Thoracic aorta (tissue), 2 donors: ENCODE data around the gene CLCA2. TPM values are rescaled to one million over a fixed set of nuclear protein-coding genes. Genes with fewer than 3 reads are reported as not detected.

Source experiments
- ATAC-seq: fragments of 150-250 bp; one replicate; pipeline ENCODE4 v1.8.0; 2017; ENCODE audit warnings: low read depth; ENCODE audit not compliant: insufficient number of reproducible peaks, low FRiP score
- DNase-seq: peaks from one replicate; pipeline ENCODE4 v3.0.0-alpha.2; 2020; ENCODE audit warnings: low spot score
- H3K27ac ChIP-seq, 2 donors: fragments of 200-600 bp; sonication (generic); 1 replicate in 1 of 2; 2 replicates in 1 of 2; pipeline ENCODE4 v1.5.1; 2016; ENCODE audit warnings: mild to moderate bottlenecking in 2 of 2, moderate library complexity in 2 of 2
- H3K27me3 ChIP-seq: fragments of 200-600 bp; sonication (generic); replicated peaks from 2 replicates; pipeline ENCODE4 v1.6.0; 2016; ENCODE audit warnings: mild to moderate bottlenecking; ENCODE audit not compliant: insufficient read depth
- H3K36me3 ChIP-seq: fragments of 200-600 bp; sonication (generic); one replicate; pipeline ENCODE4 v1.5.1; 2016
- H3K4me1 ChIP-seq, 2 donors: fragments of 200-600 bp; sonication (generic); 1 replicate in 1 of 2; 2 replicates in 1 of 2; pipeline versions ENCODE4 v1.5.1 to v1.6.0; 2016; ENCODE audit warnings: low read depth in 2 of 2, mild to moderate bottlenecking in 1 of 2; ENCODE audit not compliant: control insufficient read depth in 1 of 2
- H3K4me3 ChIP-seq: fragments of 200-600 bp; sonication (generic); 2 replicates; pipeline ENCODE4 v1.5.1; 2016; ENCODE audit warnings: mild to moderate bottlenecking
- H3K9me3 ChIP-seq: fragments of 200-600 bp; sonication (generic); 2 replicates; pipeline ENCODE4 v1.5.1; 2016
- CTCF ChIP-seq: fragments of 200-600 bp; sonication (generic); IDR thresholded peaks from one replicate; pipeline ENCODE4 v1.5.1; 2019; ENCODE audit warnings: antibody characterized with exemption
- total RNA-seq, 2 donors: library from RNA; depleted of rRNA; stranded (reverse); fragments of >200 nt; gene quantifications; one replicate each; pipeline versions ENCODE4 v1.1.0 to v1.2.3, GENCODE V29; 2016

CLCA2 gene
- total RNA-seq, 2 donors from 2014 or later: 0.28 TPM; not detected in 1

GRCh38 chr1:86502721-86503405 is 78.9 kb downstream of the CLCA2 start:
- ATAC-seq: no peak

GRCh38 chr1:86503406-86504136 is 79.6 kb downstream of the CLCA2 start:
- Histone ChIP-seq H3K36me3 (no peaks in the 10 kb centered on the region), H3K27me3 (no peaks in the 10 kb centered on the region), H3K27ac (peak overlapping the region in 1 of 2 donors; percentile 31), H3K4me1 (peaks cover 7 to 10% of the 10 kb centered on the region in 2 donors), H3K9me3 (no peaks in the 10 kb centered on the region), H3K4me3 (peak overlapping the region; percentile 66)
- ATAC-seq (no peak), DNase-seq (no peak)
- TF ChIP-seq CTCF: no peak

More at GRCh38 chr1:86502721-86503405, 78.9 kb downstream of the CLCA2 start:
- Histone ChIP-seq H3K36me3 (no peaks in the 10 kb centered on the region), H3K27me3 (no peaks in the 10 kb centered on the region), H3K9me3 (no peaks in the 10 kb centered on the region), H3K27ac (peak overlapping the region in 1 of 2 donors; percentile 21), H3K4me1 (peaks cover 7 to 10% of the 10 kb centered on the region in 2 donors), H3K4me3 (peak overlapping the region; percentile 66)
- DNase-seq: no peak
- no peak for TF ChIP-seq CTCF

GRCh38 chr1:86504137-86504479 is 80.1 kb downstream of the CLCA2 start:
- no peaks in the 10 kb centered on the region for H3K9me3 ChIP-seq
- peaks cover 7 to 10% of the 10 kb centered on the region in 2 donors for H3K4me1 ChIP-seq
- no peak for TF ChIP-seq CTCF
- H3K4me3 ChIP-seq: peak overlapping the region; percentile 66
- H3K27me3 ChIP-seq: no peaks in the 10 kb centered on the region
- no peaks in the 10 kb centered on the region for H3K36me3 ChIP-seq
- ATAC-seq: no peak
- no peak for DNase-seq
- H3K27ac ChIP-seq: peak overlapping the region in 1 of 2 donors; percentile 31

- Histone ChIP-seq H3K4me3 (no peak overlapping the region), H3K36me3 (no peaks in the 10 kb centered on the region), H3K9me3 (no peaks in the 10 kb centered on the region), H3K27ac (no peak overlapping the region), H3K4me1 (peaks cover 7 to 10% of the 10 kb centered on the region in 2 donors), H3K27me3 (no peaks in the 10 kb centered on the region)
- TF ChIP-seq CTCF: no peak
- no peak for DNase-seq
- ATAC-seq: no peak
Measured at GRCh38 chr1:86504895-86505563, 81.1 kb downstream of the CLCA2 start.

- DNase-seq (no peak), ATAC-seq (no peak)
- Histone ChIP-seq H3K27ac (no peak overlapping the region), H3K27me3 (no peaks in the 10 kb centered on the region), H3K9me3 (no peaks in the 10 kb centered on the region), H3K4me1 (peaks cover 5 to 7% of the 10 kb centered on the region in 2 donors), H3K4me3 (no peak overlapping the region), H3K36me3 (no peaks in the 10 kb centered on the region)
- TF ChIP-seq CTCF: no peak
Measured at GRCh38 chr1:86505564-86505902, 81.6 kb downstream of the CLCA2 start.
